Fibroblast of skin of right biceps (primary cell): Measurements from ENCODE around the gene TBR1.

Source experiments
- DNase-seq: peaks from one replicate; pipeline ENCODE4 v3.0.0-alpha.2; 2013

Gene TBR1

GRCh38 chr2:161415034-161415986 is 787 bp upstream of the TBR1 start:
- DNase-seq: no peak

- DNase-seq: no peak
Observed at GRCh38 chr2:161416708-161417437, 776 bp downstream of the TBR1 start.

GRCh38 chr2:161417438-161418274 is 1.6 kb downstream of the TBR1 start:
- DNase-seq: no peak

GRCh38 chr2:161418275-161418714 is 2.2 kb downstream of the TBR1 start:
- no peak for DNase-seq

GRCh38 chr2:161418715-161419637 is 2.9 kb downstream of the TBR1 start:
- DNase-seq: no peak

GRCh38 chr2:161419638-161420190 is 3.6 kb downstream of the TBR1 start:
- DNase-seq: no peak

- DNase-seq: no peak
Observed at GRCh38 chr2:161420406-161421074, 4.4 kb downstream of the TBR1 start.

GRCh38 chr2:161421686-161422085 is 5.6 kb downstream of the TBR1 start:
- no peak for DNase-seq

- DNase-seq: no peak
Observed at GRCh38 chr2:161422816-161423403, 6.8 kb downstream of the TBR1 start.

GRCh38 chr2:161423421-161424393 is 7.6 kb downstream of the TBR1 start:
- DNase-seq: no peak

- DNase-seq: no peak
Observed at GRCh38 chr2:161424394-161424769, 8.3 kb downstream of the TBR1 start.

- DNase-seq: no peak
Observed at GRCh38 chr2:161424891-161425727, 9.0 kb downstream of the TBR1 start.

- DNase-seq: no peak
Observed at GRCh38 chr2:161425728-161426454, 9.8 kb downstream of the TBR1 start.

GRCh38 chr2:161426455-161426921 is 10.4 kb downstream of the TBR1 start:
- DNase-seq: no peak

GRCh38 chr2:161426922-161427663 is 11.0 kb downstream of the TBR1 start:
- peak; percentile 44 for DNase-seq
